Activated B cell treated with CpG ODN at 0.5 μM for 24 hours (primary cell): ENCODE measurements around the gene SRF. TPM values are rescaled to one million over a fixed set of nuclear protein-coding genes. Genes with fewer than 3 reads are reported as not detected.

Experiments
- ATAC-seq: fragments of 200-7000 bp; cut with Tn5 transposase; one replicate; pipeline ENCODE4 v1.10.0; 2021; ENCODE audit warnings: low read depth, mild to moderate bottlenecking, moderate library complexity
- CTCF ChIA-PET: fragments of 350-600 bp; sonication (Branson Sonifier 250); formaldehyde crosslinking; loops from one replicate; lab custom pipeline; 2021; ENCODE audit warnings: antibody characterized with exemption; lab: Charles Lee
- POLR2A ChIA-PET: fragments of 350-600 bp; sonication (Branson Sonifier 250); formaldehyde crosslinking; loops from one replicate; lab custom pipeline; 2021; ENCODE audit warnings: antibody characterized with exemption; lab: Charles Lee
- DNase-seq: peaks from one replicate; pipeline ENCODE4 v3.0.0; 2022
- H3K27ac Mint-ChIP-seq: one replicate; pipeline ENCODE4 v1.8.0; 2020; ENCODE audit warnings: mixed read lengths
- H3K27me3 Mint-ChIP-seq: one replicate; pipeline ENCODE4 v1.8.0; 2021; ENCODE audit warnings: mixed read lengths
- H3K36me3 Mint-ChIP-seq: one replicate; pipeline ENCODE4 v1.8.0; 2021; ENCODE audit warnings: low read depth, mixed read lengths
- H3K4me1 Mint-ChIP-seq: one replicate; pipeline ENCODE4 v1.8.0; 2021; ENCODE audit warnings: mixed read lengths
- H3K4me3 Mint-ChIP-seq: one replicate; pipeline ENCODE4 v1.8.0; 2020; ENCODE audit warnings: mild to moderate bottlenecking, mixed read lengths
- H3K9me3 Mint-ChIP-seq: one replicate; pipeline ENCODE4 v1.8.0; 2020; ENCODE audit warnings: mixed read lengths
- CTCF ChIP-seq: fragments of 200-600 bp; IDR thresholded peaks from one replicate; pipeline ENCODE4 v1.8.0; 2022; ENCODE audit warnings: antibody characterized with exemption, mild to moderate bottlenecking
- intact Hi-C: fragments of 100-400 bp; cut with micrococcal nuclease; formaldehyde crosslinking; loops from one replicate; pipeline ENCODE4 v1.15.1; 2024
- total RNA-seq: library from RNA; stranded (reverse); gene quantifications from 2 replicates; pipeline ENCODE4 v1.2.3, GENCODE V29; 2022

Gene SRF
- total RNA-seq, 1 donor from 2014 or later, result 35.9 TPM

- intact Hi-C loops, result no loop called here
- POLR2A ChIA-PET, result no interaction called here
- no peak for ATAC-seq
- H3K27ac Mint-ChIP-seq, result no peak overlapping the region
- CTCF ChIA-PET, result no interaction called here
- H3K27me3 Mint-ChIP-seq, result no peaks in the 10 kb centered on the region
- no peak overlapping the region for H3K4me3 Mint-ChIP-seq
- TF ChIP-seq CTCF, result no peak
- no peaks in the 10 kb centered on the region for H3K9me3 Mint-ChIP-seq
- peaks cover 63% of the 10 kb centered on the region for H3K36me3 Mint-ChIP-seq
- peaks cover 35% of the 10 kb centered on the region for H3K4me1 Mint-ChIP-seq
- no peak for DNase-seq
Observed at GRCh38 chr6:43185391-43185985, 14.4 kb downstream of the SRF start.

- intact Hi-C loops, result no loop called here
Observed at GRCh38 chr6:43186019-43186418, 14.9 kb downstream of the SRF start.

GRCh38 chr6:43186706-43187105 lies 15.6 kb downstream of the SRF start:
- H3K9me3 Mint-ChIP-seq, result no peaks in the 10 kb centered on the region
- H3K27ac Mint-ChIP-seq, result no peak overlapping the region
- ChIA-PET POLR2A (no interaction called here), CTCF (no interaction called here)
- peaks cover 30% of the 10 kb centered on the region for H3K4me1 Mint-ChIP-seq
- no peak for ATAC-seq
- peaks cover 63% of the 10 kb centered on the region for H3K36me3 Mint-ChIP-seq
- H3K4me3 Mint-ChIP-seq, result no peak overlapping the region
- DNase-seq, result no peak
- H3K27me3 Mint-ChIP-seq, result no peaks in the 10 kb centered on the region
- TF ChIP-seq CTCF, result no peak
- intact Hi-C loops, result no loop called here

More at GRCh38 chr6:43186019-43186418, 14.9 kb downstream of the SRF start:
- Mint-ChIP-seq H3K9me3 (no peaks in the 10 kb centered on the region), H3K4me3 (no peak overlapping the region), H3K36me3 (peaks cover 66% of the 10 kb centered on the region), H3K4me1 (peaks cover 37% of the 10 kb centered on the region), H3K27ac (no peak overlapping the region), H3K27me3 (no peaks in the 10 kb centered on the region)
- ATAC-seq (no peak), DNase-seq (no peak)
- ChIA-PET CTCF (no interaction called here), POLR2A (no interaction called here)
- TF ChIP-seq CTCF, result no peak

- Mint-ChIP-seq H3K27ac (no peak overlapping the region), H3K36me3 (peaks cover 60% of the 10 kb centered on the region), H3K9me3 (no peaks in the 10 kb centered on the region), H3K27me3 (no peaks in the 10 kb centered on the region), H3K4me1 (peaks cover 24% of the 10 kb centered on the region), H3K4me3 (no peak overlapping the region)
- DNase-seq (no peak), ATAC-seq (no peak)
- POLR2A ChIA-PET, result no interaction called here
- no peak for TF ChIP-seq CTCF
- CTCF ChIA-PET, result no interaction called here
- intact Hi-C loops, result no loop called here
Observed at GRCh38 chr6:43187821-43188220, 16.8 kb downstream of the SRF start.

- intact Hi-C loops, result no loop called here
- POLR2A ChIA-PET, result interaction anchor here (1.1 kb wide), 1 partner anchor 14 kb away, joined by 3 read pairs; no protein-coding TSS in a partner anchor
Observed at GRCh38 chr6:43188426-43188825, 17.4 kb downstream of the SRF start.

More at GRCh38 chr6:43188426-43188825, 17.4 kb downstream of the SRF start:
- DNase-seq (no peak), ATAC-seq (no peak)
- TF ChIP-seq CTCF, result no peak
- peaks cover 66% of the 10 kb centered on the region for H3K36me3 Mint-ChIP-seq
- H3K4me1 Mint-ChIP-seq, result peaks cover 18% of the 10 kb centered on the region
- H3K9me3 Mint-ChIP-seq, result no peaks in the 10 kb centered on the region
- CTCF ChIA-PET, result no interaction called here
- no peak overlapping the region for H3K27ac Mint-ChIP-seq
- no peak overlapping the region for H3K4me3 Mint-ChIP-seq
- no peaks in the 10 kb centered on the region for H3K27me3 Mint-ChIP-seq
